HEK293 (cell line): ENCODE results near the gene WDR7.

Source experiments
- CTCF ChIP-seq: fragments of 450-650 bp; formaldehyde crosslinking; IDR thresholded peaks from 2 replicates; pipeline ENCODE4 v1.5.1; 2016; ENCODE audit warnings: missing biosample characterization, missing genetic modification characterization
- PRDM6 ChIP-seq: fragments of 450-650 bp; formaldehyde crosslinking; IDR thresholded peaks from 2 replicates; pipeline ENCODE4 v1.5.1; 2017; ENCODE audit warnings: missing biosample characterization, missing genetic modification characterization
- ZNF155 ChIP-seq: fragments of 450-650 bp; formaldehyde crosslinking; IDR thresholded peaks from 2 replicates; pipeline ENCODE4 v1.5.1; 2016; ENCODE audit warnings: missing biosample characterization, missing genetic modification characterization
- ZNF211 ChIP-seq: fragments of 450-650 bp; formaldehyde crosslinking; IDR thresholded peaks from 2 replicates; pipeline ENCODE4 v1.5.1; 2016; ENCODE audit warnings: low read depth, missing biosample characterization, missing genetic modification characterization
- ZNF274 ChIP-seq, 2 experiments: fragments of 200-500 bp in 1 of 2; fragments of 450-650 bp in 1 of 2; sonication (Bioruptor generic) in 1 of 2; formaldehyde crosslinking in 1 of 2; IDR thresholded peaks; 2 replicates each; pipeline versions ENCODE4 v1.5.1 to v1.6.1; 2014 to 2016; ENCODE audit warnings: borderline replicate concordance in 1 of 2, inconsistent platforms in 1 of 2, low read length in 1 of 2, missing biosample characterization in 1 of 2, missing genetic modification characterization in 1 of 2
- ZNF280D ChIP-seq: fragments of 450-650 bp; formaldehyde crosslinking; IDR thresholded peaks from 2 replicates; pipeline ENCODE4 v1.5.1; 2016; ENCODE audit warnings: missing biosample characterization, missing genetic modification characterization
- ZNF426 ChIP-seq: fragments of 450-650 bp; formaldehyde crosslinking; IDR thresholded peaks from 2 replicates; pipeline ENCODE4 v1.5.1; 2017; ENCODE audit warnings: missing biosample characterization, missing genetic modification characterization, mild to moderate bottlenecking, inconsistent platforms, moderate library complexity
- ZNF473 ChIP-seq: fragments of 450-650 bp; formaldehyde crosslinking; IDR thresholded peaks from 2 replicates; pipeline ENCODE4 v1.5.1; 2017; ENCODE audit warnings: missing biosample characterization, missing genetic modification characterization

DNA sequence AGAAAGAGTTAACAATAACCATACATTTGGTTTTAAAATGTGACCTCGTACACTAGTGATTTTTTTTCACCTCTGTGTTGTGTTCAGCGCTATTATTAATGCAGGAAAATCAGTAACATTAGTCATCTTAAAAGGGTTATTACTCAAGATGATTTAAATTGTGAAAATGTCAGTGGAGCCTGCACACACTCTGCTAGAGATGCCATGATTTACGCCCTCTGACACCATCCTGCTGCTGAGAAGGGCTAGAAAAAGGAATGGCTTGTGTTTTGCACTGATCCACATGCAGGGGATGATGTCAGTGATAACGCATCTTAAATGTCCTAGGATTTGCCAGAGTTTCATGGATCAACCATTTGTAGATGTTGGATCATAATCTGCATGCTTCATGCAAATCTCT is 374.4 kb downstream of the WDR7 start:
- no peak for TF ChIP-seq CTCF (tag by site-specific recombination)
- no peak for TF ChIP-seq PRDM6 (tag by site-specific recombination)
- no peak for TF ChIP-seq ZNF426 (tag by site-specific recombination)
- no peak for TF ChIP-seq ZNF274 (IDR thresholded peaks at IDR 0.05; ENCODE audit: low read length)
- TF ChIP-seq ZNF274 (tag by site-specific recombination; IDR thresholded peaks at IDR 0.05; ENCODE audit: borderline replicate concordance), result no peak
- no peak for TF ChIP-seq ZNF211 (tag by site-specific recombination)
- no peak for TF ChIP-seq ZNF280D
- TF ChIP-seq ZNF155 (tag by site-specific recombination), result no peak
- TF ChIP-seq ZNF473 (tag by site-specific recombination), result no peak
